NT2/D1 (cell line): Measurements from ENCODE around the gene DYNC1LI1.

ENCODE experiments used
- DNase-seq: peaks from one replicate; pipeline ENCODE4 v3.0.0-alpha.2; 2011; ENCODE audit warnings: low read depth, low spot score
- H3K27me3 ChIP-seq: 2 replicates; pipeline ENCODE4 v1.6.0; 2011; ENCODE audit warnings: mild to moderate bottlenecking; ENCODE audit not compliant: insufficient read length, insufficient read depth
- H3K36me3 ChIP-seq: 2 replicates; pipeline ENCODE4 v1.6.1; 2011; ENCODE audit warnings: mild to moderate bottlenecking, low read length, mixed read lengths; ENCODE audit not compliant: insufficient read depth, insufficient read length
- H3K4me1 ChIP-seq: 2 replicates; pipeline ENCODE4 v1.5.1; 2011; ENCODE audit not compliant: insufficient read depth, insufficient read length
- H3K4me3 ChIP-seq: 2 replicates; pipeline ENCODE4 v1.5.1; 2011; ENCODE audit warnings: low read depth; ENCODE audit not compliant: insufficient read length
- H3K9ac ChIP-seq: 2 replicates; pipeline ENCODE4 v1.6.0; 2011; ENCODE audit warnings: low read depth; ENCODE audit not compliant: insufficient read length
- H3K9me3 ChIP-seq: 2 replicates; pipeline ENCODE4 v1.5.1; 2011; ENCODE audit warnings: mild to moderate bottlenecking, low read length; ENCODE audit not compliant: insufficient read depth
- SUZ12 ChIP-seq: IDR thresholded peaks from 2 replicates; pipeline ENCODE4 v1.6.1; 2011; ENCODE audit not compliant: insufficient read length, insufficient read depth; ENCODE audit errors: extremely low read depth
- YY1 ChIP-seq: IDR thresholded peaks from 2 replicates; pipeline ENCODE4 v1.6.1; 2011; ENCODE audit not compliant: insufficient read length, insufficient read depth
- ZNF274 ChIP-seq: IDR thresholded peaks from 2 replicates; pipeline ENCODE4 v1.6.1; 2011; ENCODE audit warnings: mild to moderate bottlenecking, low read depth, low read length

Gene DYNC1LI1

GRCh38 chr3:32570421-32571191, at the start of gene DYNC1LI1:
Gene DYNC1LI1, minus strand, starts transcription at chr3:32570858. Its CDS starts 88 bp downstream, at chr3:32570770.
- TF ChIP-seq YY1 (peak; percentile 79), SUZ12 (no peak), ZNF274 (no peak)
- Histone ChIP-seq H3K36me3 (peaks cover 20% of the 10 kb centered on the region), H3K4me3 (peak within 1 kb of the TSS; percentile 99), H3K4me1 (peaks cover 3% of the 10 kb centered on the region), H3K9ac (peak within 1 kb of the TSS; percentile 100), H3K27me3 (no peaks in the 10 kb centered on the region), H3K9me3 (no peaks in the 10 kb centered on the region)
- peak; percentile 88 for DNase-seq

- Histone ChIP-seq H3K36me3 (no peaks in the 10 kb centered on the region), H3K4me3 (no peak overlapping the region), H3K4me1 (no peaks in the 10 kb centered on the region), H3K9me3 (no peaks in the 10 kb centered on the region), H3K27me3 (no peaks in the 10 kb centered on the region), H3K9ac (no peak overlapping the region)
- no peak for DNase-seq
- TF ChIP-seq YY1 (no peak), SUZ12 (no peak), ZNF274 (no peak)
Measured at GRCh38 chr3:32619395-32619794, 48.7 kb upstream of the DYNC1LI1 start.

GRCh38 chr3:32616267-32616962, 45.8 kb upstream of the DYNC1LI1 start:
- TF ChIP-seq YY1 (no peak), SUZ12 (no peak), ZNF274 (no peak)
- Histone ChIP-seq H3K9ac (no peak overlapping the region), H3K36me3 (no peaks in the 10 kb centered on the region), H3K27me3 (no peaks in the 10 kb centered on the region), H3K4me3 (no peak overlapping the region), H3K9me3 (no peaks in the 10 kb centered on the region), H3K4me1 (no peaks in the 10 kb centered on the region)
- no peak for DNase-seq

GRCh38 chr3:32614956-32615355, 44.3 kb upstream of the DYNC1LI1 start:
- no peak for DNase-seq
- Histone ChIP-seq H3K36me3 (no peaks in the 10 kb centered on the region), H3K9ac (no peak overlapping the region), H3K9me3 (no peaks in the 10 kb centered on the region), H3K4me1 (no peaks in the 10 kb centered on the region), H3K4me3 (no peak overlapping the region), H3K27me3 (no peaks in the 10 kb centered on the region)
- TF ChIP-seq SUZ12 (no peak), YY1 (no peak), ZNF274 (no peak)

- Histone ChIP-seq H3K9ac (no peak overlapping the region), H3K4me3 (no peak overlapping the region), H3K9me3 (no peaks in the 10 kb centered on the region), H3K27me3 (no peaks in the 10 kb centered on the region), H3K4me1 (no peaks in the 10 kb centered on the region), H3K36me3 (no peaks in the 10 kb centered on the region)
- TF ChIP-seq SUZ12, result no peak
- no peak for TF ChIP-seq YY1
- DNase-seq, result no peak
Measured at GRCh38 chr3:32613183-32613582, 42.5 kb upstream of the DYNC1LI1 start.

GRCh38 chr3:32612547-32612946, 41.9 kb upstream of the DYNC1LI1 start:
- TF ChIP-seq SUZ12 (no peak), YY1 (no peak), ZNF274 (no peak)
- H3K4me3 ChIP-seq, result no peak overlapping the region
- no peak for DNase-seq
- no peak overlapping the region for H3K9ac ChIP-seq
- H3K36me3 ChIP-seq, result no peaks in the 10 kb centered on the region
- no peaks in the 10 kb centered on the region for H3K4me1 ChIP-seq
- no peaks in the 10 kb centered on the region for H3K27me3 ChIP-seq
- no peaks in the 10 kb centered on the region for H3K9me3 ChIP-seq

GRCh38 chr3:32607522-32607921, 36.9 kb upstream of the DYNC1LI1 start:
- DNase-seq, result no peak
- Histone ChIP-seq H3K4me1 (peaks cover 2% of the 10 kb centered on the region), H3K27me3 (no peaks in the 10 kb centered on the region), H3K36me3 (no peaks in the 10 kb centered on the region), H3K9me3 (no peaks in the 10 kb centered on the region), H3K4me3 (no peak overlapping the region), H3K9ac (no peak overlapping the region)
- TF ChIP-seq ZNF274 (no peak), SUZ12 (no peak), YY1 (no peak)
